Measurements from ENCODE around the gene FBXW7.

The FBXW7 gene

DNA sequence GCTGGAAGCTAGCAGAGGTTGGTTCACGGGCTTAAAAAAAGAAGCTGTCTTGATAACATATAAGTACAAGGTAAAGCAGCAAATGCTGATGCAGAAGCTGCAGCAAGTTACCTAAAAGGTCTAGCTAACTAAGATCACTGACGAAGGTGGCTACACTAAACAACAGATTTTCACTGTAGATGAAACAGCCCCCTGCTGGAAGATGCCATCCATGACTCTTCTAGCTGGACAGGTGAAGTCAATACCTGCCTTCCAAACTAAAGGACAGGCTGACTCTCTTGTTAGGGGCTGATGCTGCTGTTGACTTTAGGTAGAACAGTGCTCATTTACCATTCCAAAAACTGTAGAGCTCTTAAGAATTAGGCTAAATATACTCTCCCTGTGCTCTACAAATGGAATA is 99.5 kb downstream of the FBXW7 start:
- DNase-seq (ENCODE audit: insufficient read length, low spot score), result no peak
- no peak for TF ChIP-seq CTCF (IDR thresholded peaks at IDR 0.05; ENCODE audit: insufficient read depth, missing control alignments)
- no peak for FAIRE-seq

GRCh38 chr4:152434011-152434410 is 101.9 kb downstream of the FBXW7 start:
- no peak for TF ChIP-seq CTCF (IDR thresholded peaks at IDR 0.05; ENCODE audit: insufficient read depth, missing control alignments)
- FAIRE-seq (no peak), DNase-seq (ENCODE audit: insufficient read length, low spot score) (no peak)

GRCh38 chr4:152431784-152432183 is 104.1 kb downstream of the FBXW7 start:
- FAIRE-seq (no peak), DNase-seq (ENCODE audit: insufficient read length, low spot score) (no peak)
- no peak for TF ChIP-seq CTCF (IDR thresholded peaks at IDR 0.05; ENCODE audit: insufficient read depth, missing control alignments)

- FAIRE-seq (no peak), DNase-seq (ENCODE audit: insufficient read length, low spot score) (no peak)
- no peak for TF ChIP-seq CTCF (IDR thresholded peaks at IDR 0.05; ENCODE audit: insufficient read depth, missing control alignments)
Observed at GRCh38 chr4:152431291-152431690, 104.6 kb downstream of the FBXW7 start.

- no peak for DNase-seq (ENCODE audit: insufficient read length, low spot score)
- TF ChIP-seq CTCF (IDR thresholded peaks at IDR 0.05; ENCODE audit: insufficient read depth, missing control alignments), result no peak
- FAIRE-seq, result no peak
Observed at GRCh38 chr4:152430507-152430906, 105.4 kb downstream of the FBXW7 start.

GRCh38 chr4:152427981-152428380 is 107.9 kb downstream of the FBXW7 start:
- TF ChIP-seq CTCF (IDR thresholded peaks at IDR 0.05; ENCODE audit: insufficient read depth, missing control alignments), result no peak
- DNase-seq (ENCODE audit: insufficient read length, low spot score) (no peak), FAIRE-seq (no peak)

GRCh38 chr4:152424977-152425376 is 110.9 kb downstream of the FBXW7 start:
- DNase-seq (ENCODE audit: insufficient read length, low spot score) (no peak), FAIRE-seq (no peak)
- TF ChIP-seq CTCF (IDR thresholded peaks at IDR 0.05; ENCODE audit: insufficient read depth, missing control alignments), result no peak
